Nephron (organoid): ENCODE measurements around the gene AHCTF1.

Source experiments
- H3K27ac Mint-ChIP-seq, 3 experiments: 2 replicates each; pipeline ENCODE4 v1.8.0; 2020; ENCODE audit warnings: mixed read lengths in 3 of 3, mild to moderate bottlenecking in 2 of 3, moderate library complexity in 1 of 3
- H3K27me3 Mint-ChIP-seq: 2 replicates; pipeline ENCODE4 v1.8.0; 2021; ENCODE audit warnings: low read depth, mild to moderate bottlenecking, moderate library complexity, mixed read lengths
- H3K36me3 Mint-ChIP-seq: 2 replicates; pipeline ENCODE4 v1.8.0; 2020; ENCODE audit warnings: low read depth, mixed read lengths
- H3K4me1 Mint-ChIP-seq: 2 replicates; pipeline ENCODE4 v1.8.0; 2020; ENCODE audit warnings: mixed read lengths
- H3K4me3 Mint-ChIP-seq, 3 experiments: 2 replicates each; pipeline ENCODE4 v1.8.0; 2020; ENCODE audit warnings: mild to moderate bottlenecking in 3 of 3, mixed read lengths in 3 of 3, moderate library complexity in 2 of 3
- H3K9me3 Mint-ChIP-seq: 2 replicates; pipeline ENCODE4 v1.8.0; 2020; ENCODE audit warnings: mixed read lengths
- TF ChIP-seq, protein P1 (sequence below), 3 experiments: fragments of 200-600 bp; sonication (generic); IDR thresholded peaks; one replicate each; pipeline ENCODE4 v1.5.0; 2021; ENCODE audit warnings: antibody characterized with exemption in 3 of 3; ENCODE audit not compliant: unreplicated experiment in 3 of 3

The AHCTF1 gene

DNA sequence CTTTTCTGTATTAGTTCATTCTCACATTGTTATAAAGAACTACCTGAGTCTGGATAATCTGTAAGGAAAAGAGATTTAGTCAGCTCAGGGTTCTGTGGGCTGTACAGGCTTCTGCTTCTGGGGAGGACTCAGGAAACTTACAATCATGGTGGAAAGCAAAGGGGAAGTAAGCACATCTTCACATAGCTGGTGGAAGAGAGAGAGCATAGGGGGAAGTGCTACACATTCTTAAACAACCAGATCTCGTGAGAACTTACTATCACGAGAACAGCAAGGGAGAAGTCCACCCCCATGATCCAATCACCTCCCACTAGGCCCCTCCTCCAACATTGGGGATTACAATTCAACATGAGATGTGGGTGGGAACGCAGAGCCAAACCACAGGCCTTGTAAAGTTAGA lies 37.9 kb upstream of the AHCTF1 start:
- Mint-ChIP-seq H3K27me3 (no peaks in the 10 kb centered on the region), H3K4me3 (no peak overlapping the region), H3K4me1 (no peaks in the 10 kb centered on the region), H3K36me3 (peaks cover 91% of the 10 kb centered on the region), H3K27ac (no peak overlapping the region), H3K9me3 (peaks cover 53% of the 10 kb centered on the region)
- TF ChIP-seq, protein P1, sequence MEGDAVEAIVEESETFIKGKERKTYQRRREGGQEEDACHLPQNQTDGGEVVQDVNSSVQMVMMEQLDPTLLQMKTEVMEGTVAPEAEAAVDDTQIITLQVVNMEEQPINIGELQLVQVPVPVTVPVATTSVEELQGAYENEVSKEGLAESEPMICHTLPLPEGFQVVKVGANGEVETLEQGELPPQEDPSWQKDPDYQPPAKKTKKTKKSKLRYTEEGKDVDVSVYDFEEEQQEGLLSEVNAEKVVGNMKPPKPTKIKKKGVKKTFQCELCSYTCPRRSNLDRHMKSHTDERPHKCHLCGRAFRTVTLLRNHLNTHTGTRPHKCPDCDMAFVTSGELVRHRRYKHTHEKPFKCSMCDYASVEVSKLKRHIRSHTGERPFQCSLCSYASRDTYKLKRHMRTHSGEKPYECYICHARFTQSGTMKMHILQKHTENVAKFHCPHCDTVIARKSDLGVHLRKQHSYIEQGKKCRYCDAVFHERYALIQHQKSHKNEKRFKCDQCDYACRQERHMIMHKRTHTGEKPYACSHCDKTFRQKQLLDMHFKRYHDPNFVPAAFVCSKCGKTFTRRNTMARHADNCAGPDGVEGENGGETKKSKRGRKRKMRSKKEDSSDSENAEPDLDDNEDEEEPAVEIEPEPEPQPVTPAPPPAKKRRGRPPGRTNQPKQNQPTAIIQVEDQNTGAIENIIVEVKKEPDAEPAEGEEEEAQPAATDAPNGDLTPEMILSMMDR (IDR thresholded peaks at IDR 0.05; ENCODE audit: unreplicated experiment in 3 of 3): no peak

DNA sequence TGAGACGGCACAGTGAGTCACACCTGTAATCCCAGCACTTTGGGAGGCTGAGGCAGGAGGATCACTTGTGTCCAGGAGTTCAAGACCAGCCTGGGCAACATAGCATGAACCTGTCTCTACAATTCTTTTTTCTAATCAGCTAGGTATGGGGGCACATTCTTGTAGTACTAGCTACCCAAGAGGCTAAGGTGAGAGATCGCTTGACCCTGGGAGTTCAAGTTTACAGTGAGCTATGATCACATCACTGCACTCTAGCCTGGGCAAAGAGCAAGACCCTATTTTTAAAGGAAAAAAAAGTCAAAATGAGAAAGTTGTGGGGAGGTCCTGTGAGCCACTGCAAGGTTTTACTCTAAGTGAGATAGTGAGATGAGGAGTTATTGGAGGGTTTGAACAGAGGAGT lies 34.8 kb upstream of the AHCTF1 start:
- TF ChIP-seq, protein P1 (IDR thresholded peaks at IDR 0.05; ENCODE audit: unreplicated experiment in 3 of 3): no peak
- H3K4me1 Mint-ChIP-seq: no peaks in the 10 kb centered on the region
- H3K27ac Mint-ChIP-seq: no peak overlapping the region
- H3K27me3 Mint-ChIP-seq: no peaks in the 10 kb centered on the region
- no peak overlapping the region for H3K4me3 Mint-ChIP-seq
- peaks cover 89% of the 10 kb centered on the region for H3K36me3 Mint-ChIP-seq
- peaks cover 40% of the 10 kb centered on the region for H3K9me3 Mint-ChIP-seq

DNA sequence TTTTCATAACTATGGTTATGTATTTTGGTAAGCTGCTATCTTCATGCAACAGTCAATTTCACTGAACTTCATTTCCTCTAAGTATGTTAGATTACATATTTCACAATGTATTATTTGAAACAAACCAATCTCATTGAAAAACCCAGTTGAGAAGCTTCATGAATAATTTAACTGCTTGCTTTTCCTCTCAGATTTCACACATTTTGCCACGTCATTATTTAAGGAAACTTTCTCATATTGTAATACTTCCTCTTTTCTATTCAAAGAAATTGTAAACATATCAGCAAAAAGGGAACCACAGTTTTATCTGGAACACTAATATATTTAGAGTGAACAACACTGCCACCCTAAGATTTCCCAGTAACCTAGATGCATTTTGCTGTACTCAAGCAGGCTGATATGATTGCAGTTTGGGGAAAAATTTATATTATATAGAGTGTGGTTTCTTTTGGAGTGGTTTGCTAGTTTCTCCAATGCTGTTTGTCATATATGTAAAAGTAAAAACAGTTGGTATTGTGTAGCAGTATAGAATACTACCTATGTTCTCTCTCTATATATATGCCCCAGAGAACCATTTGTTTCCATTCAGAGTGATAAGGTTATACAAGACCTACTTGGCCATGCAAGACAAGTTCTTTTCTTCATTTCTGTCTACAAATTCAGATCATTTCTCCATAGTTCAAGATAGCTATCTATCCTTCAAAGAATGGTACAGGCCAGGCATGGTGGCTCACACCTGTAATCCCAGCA lies 28.4 kb upstream of the AHCTF1 start:
- Mint-ChIP-seq H3K36me3 (peaks cover 69% of the 10 kb centered on the region), H3K4me3 (no peak overlapping the region), H3K9me3 (no peaks in the 10 kb centered on the region), H3K4me1 (no peaks in the 10 kb centered on the region), H3K27me3 (no peaks in the 10 kb centered on the region), H3K27ac (no peak overlapping the region)
- TF ChIP-seq, protein P1 (IDR thresholded peaks at IDR 0.05; ENCODE audit: unreplicated experiment in 3 of 3): no peak

DNA sequence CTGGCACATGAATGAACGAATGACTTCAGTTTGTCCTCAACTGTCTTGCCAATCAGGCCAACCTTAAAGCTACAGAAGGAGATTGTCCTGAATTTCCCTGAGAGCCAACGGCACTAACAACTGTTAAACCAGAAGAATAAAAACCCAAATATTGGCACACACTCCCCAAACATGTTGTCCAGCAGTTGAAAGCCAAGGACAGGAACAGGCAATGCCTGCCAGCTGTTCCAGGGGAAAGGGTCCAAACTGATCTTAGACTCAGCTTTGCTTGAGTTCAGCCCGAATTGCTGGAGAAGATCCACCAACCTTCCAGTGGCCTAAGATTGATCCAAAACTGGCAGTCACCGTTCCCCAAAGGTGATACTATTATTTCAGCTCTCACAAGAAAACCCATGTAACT lies 22.4 kb upstream of the AHCTF1 start:
- TF ChIP-seq, protein P1 (IDR thresholded peaks at IDR 0.05; ENCODE audit: unreplicated experiment in 3 of 3): no peak
- H3K27me3 Mint-ChIP-seq: no peaks in the 10 kb centered on the region
- no peaks in the 10 kb centered on the region for H3K9me3 Mint-ChIP-seq
- H3K36me3 Mint-ChIP-seq: peaks cover 38% of the 10 kb centered on the region
- no peaks in the 10 kb centered on the region for H3K4me1 Mint-ChIP-seq
- H3K4me3 Mint-ChIP-seq: no peak overlapping the region
- no peak overlapping the region for H3K27ac Mint-ChIP-seq

DNA sequence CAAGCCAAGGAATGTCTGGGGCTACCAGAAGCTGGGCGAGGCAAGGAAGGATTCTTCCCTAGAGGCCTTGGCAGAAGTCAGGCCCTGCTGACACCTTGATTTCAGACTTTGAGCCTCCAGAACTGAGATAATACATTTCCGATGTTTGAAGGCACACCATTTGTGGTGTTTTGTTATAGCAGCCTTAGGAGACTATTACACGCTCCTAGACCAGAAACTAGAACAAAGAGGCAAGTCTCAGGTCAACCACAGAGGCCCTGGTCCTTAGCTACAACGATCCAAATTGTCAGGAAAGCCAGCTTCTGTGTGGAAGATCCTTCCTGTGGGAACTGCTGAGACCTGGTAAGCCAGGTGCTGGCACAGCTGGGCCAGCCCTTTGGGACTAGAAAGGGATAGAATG lies 19.7 kb upstream of the AHCTF1 start:
- Mint-ChIP-seq H3K9me3 (no peaks in the 10 kb centered on the region), H3K4me1 (no peaks in the 10 kb centered on the region), H3K36me3 (peaks cover 17% of the 10 kb centered on the region), H3K27ac (no peak overlapping the region), H3K27me3 (no peaks in the 10 kb centered on the region), H3K4me3 (no peak overlapping the region)
- TF ChIP-seq, protein P1 (IDR thresholded peaks at IDR 0.05; ENCODE audit: unreplicated experiment in 3 of 3): no peak

DNA sequence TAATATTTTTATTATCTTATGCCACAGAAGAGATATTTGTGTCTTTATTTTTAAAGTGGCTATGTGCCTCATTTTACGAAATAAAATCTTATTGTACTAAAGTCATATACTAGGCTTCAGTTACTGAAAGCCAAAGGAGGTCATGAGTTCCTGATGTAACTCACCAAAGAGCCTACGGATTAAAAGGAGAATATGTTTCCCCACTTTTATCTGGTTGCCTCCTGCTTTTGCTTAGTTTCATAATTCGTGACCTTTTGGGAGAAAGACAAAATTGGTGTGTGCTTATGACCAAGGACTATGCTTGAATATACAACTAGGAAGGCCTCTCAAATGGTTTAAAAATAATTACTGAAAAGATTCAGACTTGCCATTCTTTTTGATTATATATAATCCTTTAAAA lies 18.2 kb upstream of the AHCTF1 start:
- Mint-ChIP-seq H3K4me3 (no peak overlapping the region), H3K9me3 (no peaks in the 10 kb centered on the region), H3K4me1 (no peaks in the 10 kb centered on the region), H3K27me3 (no peaks in the 10 kb centered on the region), H3K36me3 (peaks cover 17% of the 10 kb centered on the region), H3K27ac (no peak overlapping the region)
- TF ChIP-seq, protein P1 (IDR thresholded peaks at IDR 0.05; ENCODE audit: unreplicated experiment in 3 of 3): no peak
